B cell (primary cell): Measurements from ENCODE around the gene TANC1.

Experiments used
- EZH2 ChIP-seq: IDR thresholded peaks from 2 replicates; pipeline ENCODE4 v1.6.1; 2012; ENCODE audit warnings: borderline replicate concordance, low read depth, mild to moderate bottlenecking, moderate library complexity, low read length; ENCODE audit not compliant: insufficient read depth, poor library complexity, severe bottlenecking
- TF ChIP-seq, protein P1 (sequence below): fragments of 200-600 bp; IDR thresholded peaks from one replicate; pipeline ENCODE4 v1.8.0; 2022; ENCODE audit warnings: antibody characterized with exemption, mild to moderate bottlenecking

DNA sequence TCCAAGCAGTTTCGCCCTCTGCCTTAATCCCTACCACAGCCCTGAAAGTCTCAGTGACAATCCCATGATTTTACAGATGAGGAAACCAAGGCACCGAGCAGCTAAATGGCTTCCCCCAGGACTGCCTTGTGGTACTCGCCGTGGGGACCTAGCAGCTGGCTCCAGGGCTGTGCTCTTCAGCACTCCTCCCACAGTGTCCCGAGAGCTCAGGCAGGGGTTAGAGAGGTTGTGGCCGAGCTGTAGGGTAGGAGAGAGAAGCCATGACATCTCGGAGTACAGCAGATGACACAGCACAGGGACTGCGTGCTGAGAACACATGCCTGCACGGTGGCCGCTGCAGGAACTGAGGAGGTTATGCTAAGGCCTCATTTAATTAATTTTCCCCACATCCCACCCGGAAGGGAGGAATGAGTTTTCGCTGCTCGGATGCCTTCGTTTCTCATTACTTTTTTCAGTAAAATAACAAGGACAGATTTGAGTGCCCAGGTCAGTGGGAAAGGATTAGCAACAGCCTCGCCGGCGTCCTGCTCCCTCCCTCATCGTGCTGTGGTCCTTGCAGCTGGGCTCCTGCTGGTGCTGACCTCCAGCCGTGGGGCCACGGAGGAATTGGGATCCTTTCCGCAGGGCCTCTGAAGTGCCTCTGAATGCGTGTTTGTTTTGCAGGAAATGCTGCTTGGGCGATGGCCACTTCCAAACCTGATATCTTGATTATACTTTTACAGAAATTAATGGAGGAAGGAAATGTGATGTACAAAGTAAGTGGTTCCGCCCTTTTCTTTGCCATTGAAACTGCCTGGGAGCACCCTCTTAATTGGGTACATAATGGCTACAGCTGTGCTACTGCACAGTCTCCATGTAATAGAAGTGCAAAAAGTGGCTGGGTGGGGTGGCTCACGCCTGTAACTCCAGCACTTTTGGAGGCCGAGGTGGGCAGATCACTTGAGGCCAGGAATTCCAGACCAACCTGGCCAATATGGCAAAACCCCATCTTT lies 256.9 kb downstream of the TANC1 start:
- TF ChIP-seq, protein P1, sequence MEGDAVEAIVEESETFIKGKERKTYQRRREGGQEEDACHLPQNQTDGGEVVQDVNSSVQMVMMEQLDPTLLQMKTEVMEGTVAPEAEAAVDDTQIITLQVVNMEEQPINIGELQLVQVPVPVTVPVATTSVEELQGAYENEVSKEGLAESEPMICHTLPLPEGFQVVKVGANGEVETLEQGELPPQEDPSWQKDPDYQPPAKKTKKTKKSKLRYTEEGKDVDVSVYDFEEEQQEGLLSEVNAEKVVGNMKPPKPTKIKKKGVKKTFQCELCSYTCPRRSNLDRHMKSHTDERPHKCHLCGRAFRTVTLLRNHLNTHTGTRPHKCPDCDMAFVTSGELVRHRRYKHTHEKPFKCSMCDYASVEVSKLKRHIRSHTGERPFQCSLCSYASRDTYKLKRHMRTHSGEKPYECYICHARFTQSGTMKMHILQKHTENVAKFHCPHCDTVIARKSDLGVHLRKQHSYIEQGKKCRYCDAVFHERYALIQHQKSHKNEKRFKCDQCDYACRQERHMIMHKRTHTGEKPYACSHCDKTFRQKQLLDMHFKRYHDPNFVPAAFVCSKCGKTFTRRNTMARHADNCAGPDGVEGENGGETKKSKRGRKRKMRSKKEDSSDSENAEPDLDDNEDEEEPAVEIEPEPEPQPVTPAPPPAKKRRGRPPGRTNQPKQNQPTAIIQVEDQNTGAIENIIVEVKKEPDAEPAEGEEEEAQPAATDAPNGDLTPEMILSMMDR, result no peak
- TF ChIP-seq EZH2, result no peak
